Heart left ventricle (tissue), 16 donors: ENCODE data around the gene MALRD1. TPM values are rescaled to one million over a fixed set of nuclear protein-coding genes. Genes with fewer than 3 reads are reported as not detected.

Source experiments
- ATAC-seq, 4 donors: fragments of 200-7000 bp; cut with Tn5 transposase; one replicate each; pipeline ENCODE4 v1.9.1; 2020 to 2022; ENCODE audit warnings: moderate library complexity in 4 of 4, mild to moderate bottlenecking in 3 of 4, moderate number of reproducible peaks in 1 of 4
- DNase-seq, 5 donors: peaks; one replicate each; pipeline ENCODE4 v3.0.0-alpha.2; 2020
- H3K27ac ChIP-seq, 12 donors: fragments of 200-600 bp; sonication (generic) in 4 of 12; one replicate each; pipeline versions ENCODE4 v1.5.0 to v1.8.0; 2016 to 2022; ENCODE audit warnings: mild to moderate bottlenecking in 2 of 12
- H3K27me3 ChIP-seq, 9 donors: fragments of 200-600 bp; sonication (generic) in 2 of 9; one replicate each; pipeline versions ENCODE4 v1.5.1 to v1.8.0; 2016 to 2022; ENCODE audit warnings: mild to moderate bottlenecking in 3 of 9
- H3K36me3 ChIP-seq, 9 donors: fragments of 200-600 bp; sonication (generic) in 2 of 9; one replicate each; pipeline versions ENCODE4 v1.5.0 to v1.8.0; 2018 to 2022; ENCODE audit warnings: mild to moderate bottlenecking in 2 of 9
- H3K4me1 ChIP-seq, 12 donors: fragments of 200-600 bp; sonication (generic) in 4 of 12; one replicate each; pipeline versions ENCODE4 v1.5.0 to v1.8.0; 2016 to 2022; ENCODE audit warnings: mild to moderate bottlenecking in 3 of 12
- H3K4me3 ChIP-seq, 12 donors: fragments of 200-600 bp; sonication (generic) in 4 of 12; one replicate each; pipeline versions ENCODE4 v1.5.0 to v1.8.0; 2017 to 2022; ENCODE audit warnings: mild to moderate bottlenecking in 9 of 12, moderate library complexity in 4 of 12
- H3K9me3 ChIP-seq, 12 donors: fragments of 200-600 bp; sonication (generic) in 4 of 12; one replicate each; pipeline versions ENCODE4 v1.5.0 to v1.8.0; 2016 to 2022; ENCODE audit warnings: mild to moderate bottlenecking in 1 of 12
- CTCF ChIP-seq, 12 donors: fragments of 200-600 bp; sonication (generic) in 4 of 12; IDR thresholded peaks; one replicate each; pipeline versions ENCODE4 v1.5.0 to v1.8.0; 2018 to 2022; ENCODE audit warnings: antibody characterized with exemption in 12 of 12, mild to moderate bottlenecking in 5 of 12
- POLR2A ChIP-seq, 2 donors: fragments of 450-650 bp; IDR thresholded peaks; one replicate each; pipeline ENCODE4 v1.6.1; 2017; ENCODE audit warnings: antibody characterized with exemption in 2 of 2, mild to moderate bottlenecking in 2 of 2, moderate library complexity in 2 of 2
- WGBS, 4 donors: extraction: QIAGEN DNeasy Blood & Tissue Kit in 2 of 4; methylation state at CpG; one replicate each; pipeline versions ENCODE4 v1.1.5 to v1.1.7; 2013 to 2018; 5-methylcytosine and 5-hydroxymethylcytosine counted together
- intact Hi-C, 10 donors: fragments of 100-400 bp; cut with DNase I; formaldehyde crosslinking; loops; one replicate each; pipeline versions ENCODE4 v1.11.1 to v1.14.2; 2022
- polyA plus RNA-seq, 2 donors: library from polyadenylated mRNA; stranded (reverse); fragments of 200-250 nt; gene quantifications; one replicate each; pipeline ENCODE4 v1.2.3, GENCODE V29; 2013
- total RNA-seq, 9 donors: library from RNA; depleted of rRNA in 2 of 9; stranded (reverse); fragments of >200 nt in 2 of 9; fragmentation: NEBNext Ultra II Directional in 3 of 9; extraction: Animal tissue kit (Norgen Biotek cat#: 25700) in 3 of 9; gene quantifications; one replicate each; pipeline versions ENCODE4 v1.1.0 to v1.2.4, GENCODE V29; 2016 to 2023
- donor health status: ischemic (EF 13 %, LVEDD 7.1; RV severe dilation, severe dysfunction).
- donor health status: healthy with polysubstance abuse.
- donor health status: DM: no; HTN: yes; CAD: no.
- donor health status: DM: no; HTN: no; CAD: no.
- donor health status: ischemic (EF 25% LVEDD 6.9; RV normal size, moderate dysfunction).
- donor health status: ischemic (EF 25% LVEDD 5.7; RV mildly dilated, moderate dysfunction).
- donor health status: healthy.
- donor health status: DM: yes; HTN: yes; CAD: no.
- donor health status: ischemic (EF 35%, LVEDD 5.7; RV mildly dilated, moderate dysfunction).
- donor health status: nonischemic (EF 11% LVEDD 7.7; RV severe dilation, severe dysfunction).
- donor health status: DM: yes; HTN: yes; CAD: no.
- donor health status: PGD.
- donor health status: ischemic (EF 29% LVEDD 5.4; RV normal size, mild dysfunction).
- donor health status: nonischemic (EF 23%, LVEDD 6.1; RV moderate dilation, normal function).

The MALRD1 gene
- total and polyA plus RNA-seq, 11 donors = 0.12 to 1.1 (median 0.37) TPM; not detected in 1

- Histone ChIP-seq H3K9me3 (peaks cover 0 to 3% (median 0%) of the 10 kb centered on the region in 12 donors), H3K27me3 (no peaks in the 10 kb centered on the region), H3K27ac (no peak overlapping the region), H3K4me3 (no peak overlapping the region), H3K4me1 (no peaks in the 10 kb centered on the region), H3K36me3 (no peaks in the 10 kb centered on the region)
- WGBS, 4 donors = 58 to 72% (median 71%) methylated on average over 2 of the region's 2 CpGs
- intact Hi-C loops = no loop called here
- ATAC-seq = no peak
- TF ChIP-seq POLR2A (IDR thresholded peaks at IDR 0.05) (no peak), CTCF (IDR thresholded peaks at IDR 0.05) (no peak)
- DNase-seq = no peak
Observed at GRCh38 chr10:19245889-19246752, 197.5 kb downstream of the MALRD1 start.

- TF ChIP-seq CTCF (IDR thresholded peaks at IDR 0.05) (no peak), POLR2A (IDR thresholded peaks at IDR 0.05) (no peak)
- H3K4me1 ChIP-seq = no peaks in the 10 kb centered on the region
- H3K4me3 ChIP-seq = no peak overlapping the region
- WGBS, 4 donors = 79 to 89% (median 82%) methylated on average over 3 of the region's 3 CpGs
- intact Hi-C loops = no loop called here
- ATAC-seq (no peak), DNase-seq (no peak)
- no peaks in the 10 kb centered on the region for H3K9me3 ChIP-seq
- no peaks in the 10 kb centered on the region for H3K36me3 ChIP-seq
- H3K27me3 ChIP-seq = no peaks in the 10 kb centered on the region
- H3K27ac ChIP-seq = no peak overlapping the region
Observed at GRCh38 chr10:19247843-19248242, 199.2 kb downstream of the MALRD1 start.

GRCh38 chr10:19250546-19250945 is 201.9 kb downstream of the MALRD1 start:
- ATAC-seq = no peak
- intact Hi-C loops = no loop called here
- WGBS, 4 donors = 59 to 63% (median 62%) methylated on average over 2 of the region's 2 CpGs

GRCh38 chr10:19252531-19252930 is 203.9 kb downstream of the MALRD1 start:
- DNase-seq (no peak), ATAC-seq (no peak)
- no peaks in the 10 kb centered on the region for H3K36me3 ChIP-seq
- TF ChIP-seq CTCF (IDR thresholded peaks at IDR 0.05) = no peak
- TF ChIP-seq POLR2A (IDR thresholded peaks at IDR 0.05) = no peak
- no peaks in the 10 kb centered on the region for H3K27me3 ChIP-seq
- no peaks in the 10 kb centered on the region for H3K9me3 ChIP-seq
- no peak overlapping the region for H3K4me3 ChIP-seq
- H3K4me1 ChIP-seq = no peaks in the 10 kb centered on the region
- H3K27ac ChIP-seq = no peak overlapping the region
- intact Hi-C loops = no loop called here

More at GRCh38 chr10:19250546-19250945, 201.9 kb downstream of the MALRD1 start:
- no peak for DNase-seq
- H3K36me3 ChIP-seq = no peaks in the 10 kb centered on the region
- H3K27ac ChIP-seq = no peak overlapping the region
- TF ChIP-seq POLR2A (IDR thresholded peaks at IDR 0.05) (no peak), CTCF (IDR thresholded peaks at IDR 0.05) (no peak)
- no peak overlapping the region for H3K4me3 ChIP-seq
- no peaks in the 10 kb centered on the region for H3K9me3 ChIP-seq
- no peaks in the 10 kb centered on the region for H3K27me3 ChIP-seq
- no peaks in the 10 kb centered on the region for H3K4me1 ChIP-seq
